Upper lobe of left lung (tissue), 4 donors: ENCODE data around the gene WDR37.

Experiments used
- POLR2AphosphoS5 ChIP-seq, 2 donors: sonication (generic); formaldehyde crosslinking; IDR thresholded peaks; one replicate each; pipeline ENCODE4 v1.5.1; 2017; ENCODE audit warnings: antibody characterized with exemption in 2 of 2
- TF ChIP-seq, protein P1 (sequence below), 6 experiments: fragments of 450-650 bp in 4 of 6; fragments of 200-600 bp in 2 of 6; sonication (generic) in 2 of 6; IDR thresholded peaks; one replicate each; pipeline ENCODE4 v1.5.1; 2016 to 2019; ENCODE audit warnings: antibody characterized with exemption in 6 of 6

DNA sequence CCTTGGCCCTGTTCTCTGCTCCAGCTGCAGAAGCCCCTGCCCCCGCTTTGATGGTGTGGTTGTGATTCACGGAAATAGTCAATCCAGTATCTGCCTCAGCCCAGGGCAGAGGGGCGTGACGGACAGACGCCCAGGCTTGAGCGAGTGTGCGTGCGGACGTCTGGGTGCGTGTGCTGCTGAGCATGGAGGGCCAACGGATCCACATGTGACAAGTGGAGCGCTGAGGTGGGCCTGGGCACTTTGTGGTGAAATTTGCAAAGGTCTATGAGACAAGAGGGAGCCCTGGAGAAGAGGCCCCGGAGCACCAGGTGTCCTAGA lies 94.4 kb downstream of the WDR37 start:
- TF ChIP-seq POLR2AphosphoS5 (IDR thresholded peaks at IDR 0.05): no peak
- TF ChIP-seq, protein P1, sequence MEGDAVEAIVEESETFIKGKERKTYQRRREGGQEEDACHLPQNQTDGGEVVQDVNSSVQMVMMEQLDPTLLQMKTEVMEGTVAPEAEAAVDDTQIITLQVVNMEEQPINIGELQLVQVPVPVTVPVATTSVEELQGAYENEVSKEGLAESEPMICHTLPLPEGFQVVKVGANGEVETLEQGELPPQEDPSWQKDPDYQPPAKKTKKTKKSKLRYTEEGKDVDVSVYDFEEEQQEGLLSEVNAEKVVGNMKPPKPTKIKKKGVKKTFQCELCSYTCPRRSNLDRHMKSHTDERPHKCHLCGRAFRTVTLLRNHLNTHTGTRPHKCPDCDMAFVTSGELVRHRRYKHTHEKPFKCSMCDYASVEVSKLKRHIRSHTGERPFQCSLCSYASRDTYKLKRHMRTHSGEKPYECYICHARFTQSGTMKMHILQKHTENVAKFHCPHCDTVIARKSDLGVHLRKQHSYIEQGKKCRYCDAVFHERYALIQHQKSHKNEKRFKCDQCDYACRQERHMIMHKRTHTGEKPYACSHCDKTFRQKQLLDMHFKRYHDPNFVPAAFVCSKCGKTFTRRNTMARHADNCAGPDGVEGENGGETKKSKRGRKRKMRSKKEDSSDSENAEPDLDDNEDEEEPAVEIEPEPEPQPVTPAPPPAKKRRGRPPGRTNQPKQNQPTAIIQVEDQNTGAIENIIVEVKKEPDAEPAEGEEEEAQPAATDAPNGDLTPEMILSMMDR (IDR thresholded peaks at IDR 0.05): no peak
